Renal pelvis (tissue), 4 donors: ENCODE results near the gene SHPK. TPM values are rescaled to one million over a fixed set of nuclear protein-coding genes. Genes with fewer than 3 reads are reported as not detected.

Experiments used
- DNase-seq: peaks from one replicate; pipeline ENCODE4 v3.0.0-alpha.2; 2013
- polyA plus RNA-seq, 3 donors: library from polyadenylated mRNA; unstranded; fragments of 120-200 nt; gene quantifications; one replicate each; pipeline ENCODE4 v1.2.1, GENCODE V29; 2013; ENCODE audit not compliant: insufficient read length in 3 of 3

Gene SHPK
- polyA plus RNA-seq, 3 donors = 13.6 to 20.8 (median 15.6) TPM

DNA sequence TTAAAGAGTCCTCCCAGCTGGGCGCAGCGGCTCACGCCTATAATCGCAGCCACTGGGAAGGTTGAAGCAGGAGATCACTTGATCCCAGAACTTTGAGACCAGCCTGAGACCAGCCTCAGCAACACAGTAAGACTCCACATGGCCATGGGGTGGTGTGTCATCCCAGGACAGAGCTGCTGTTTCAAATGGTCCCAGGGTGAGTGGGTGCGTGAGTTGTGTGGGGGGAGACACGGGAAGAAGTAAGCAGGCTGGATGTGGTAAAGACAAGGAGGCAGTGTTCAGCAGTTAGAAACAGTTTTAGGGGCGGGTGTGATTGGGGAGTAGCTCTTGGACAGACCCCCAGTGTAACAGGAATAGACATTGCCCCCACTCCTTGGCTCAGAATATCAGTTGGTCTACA, 3.8 kb downstream of the SHPK start:
- DNase-seq = no peak

DNA sequence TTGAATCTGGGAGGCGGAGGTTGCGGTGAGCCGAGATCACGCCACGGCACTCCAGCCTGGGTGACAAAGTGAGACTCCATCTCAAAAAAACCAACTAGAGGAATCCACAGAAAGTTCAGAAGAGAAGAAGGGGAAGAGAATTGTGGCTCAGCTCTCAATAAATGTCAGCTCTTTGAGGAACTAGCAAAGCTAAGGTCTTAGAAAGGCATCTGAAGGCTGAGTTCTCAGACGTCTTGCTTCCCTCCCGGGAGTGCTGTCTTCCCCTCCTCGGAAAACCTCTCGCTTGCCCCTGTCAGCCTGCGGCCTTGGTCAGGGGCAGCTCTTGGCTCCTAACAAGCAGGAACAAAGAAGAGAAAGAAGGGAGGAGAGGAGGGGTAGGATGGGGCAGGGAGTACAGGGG, 5.3 kb downstream of the SHPK start:
- DNase-seq = no peak

DNA sequence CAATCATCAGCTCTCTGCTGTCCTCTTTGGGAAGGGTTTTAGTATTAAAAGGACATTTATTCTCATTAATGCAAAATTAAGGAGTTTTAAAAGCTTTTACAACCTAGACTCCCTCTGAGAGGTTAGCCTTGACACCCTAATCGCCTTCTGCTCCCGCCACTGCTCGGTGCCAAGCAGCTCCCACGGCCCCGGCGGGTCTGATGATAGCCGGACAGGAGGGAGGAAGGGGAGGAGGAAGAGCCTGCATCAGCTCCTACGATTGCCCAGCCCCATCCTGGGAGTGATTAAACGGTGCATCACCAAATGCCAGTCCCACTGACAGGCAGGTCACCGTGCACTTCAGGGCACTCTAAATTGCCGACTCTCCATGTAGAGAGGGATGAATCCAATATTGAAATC, 8.3 kb downstream of the SHPK start:
- no peak for DNase-seq

DNA sequence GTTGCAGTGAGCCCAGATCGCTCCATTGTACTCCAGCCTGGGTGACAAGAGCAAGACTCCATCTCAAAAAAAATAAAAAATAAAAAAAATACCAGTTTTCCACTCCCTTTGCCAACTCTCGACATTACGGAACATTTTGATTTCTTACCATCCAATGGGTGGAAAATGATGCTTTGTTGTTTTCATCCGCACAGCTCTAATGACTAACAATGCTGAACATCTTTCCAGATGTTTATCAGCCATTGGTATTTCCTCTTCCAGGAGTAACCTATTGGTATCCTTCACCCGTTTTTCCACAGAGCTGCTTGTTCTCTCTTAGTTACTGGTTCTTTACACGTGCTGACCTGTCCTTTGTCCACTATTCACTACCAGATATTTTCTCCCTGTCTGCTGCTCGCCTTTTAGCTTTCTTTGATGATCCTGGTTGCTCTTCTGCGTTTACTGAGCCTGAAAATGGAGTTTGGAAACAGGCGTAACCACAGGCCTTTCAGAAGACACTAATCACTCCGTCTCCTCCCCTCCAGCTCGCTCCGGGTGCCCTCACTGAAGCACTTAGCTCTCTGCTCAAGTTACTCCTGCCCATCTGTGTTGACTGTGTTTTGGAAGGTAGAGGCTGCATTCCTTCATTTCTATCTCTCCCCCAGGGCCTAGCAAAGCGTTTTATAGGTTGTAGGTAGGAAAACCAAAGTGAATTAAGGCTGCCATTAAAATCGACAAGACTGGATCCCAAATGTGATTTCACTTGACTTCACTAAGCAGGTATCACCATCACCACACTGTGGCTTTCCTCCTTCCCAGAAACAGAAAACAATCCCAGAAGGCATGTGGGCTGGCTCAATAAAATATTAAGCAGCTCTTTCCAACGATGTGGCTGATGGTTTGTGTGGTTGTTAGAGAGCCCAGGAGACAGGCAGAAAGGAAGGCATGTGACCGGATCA, 8.9 kb downstream of the SHPK start:
- DNase-seq = no peak

DNA sequence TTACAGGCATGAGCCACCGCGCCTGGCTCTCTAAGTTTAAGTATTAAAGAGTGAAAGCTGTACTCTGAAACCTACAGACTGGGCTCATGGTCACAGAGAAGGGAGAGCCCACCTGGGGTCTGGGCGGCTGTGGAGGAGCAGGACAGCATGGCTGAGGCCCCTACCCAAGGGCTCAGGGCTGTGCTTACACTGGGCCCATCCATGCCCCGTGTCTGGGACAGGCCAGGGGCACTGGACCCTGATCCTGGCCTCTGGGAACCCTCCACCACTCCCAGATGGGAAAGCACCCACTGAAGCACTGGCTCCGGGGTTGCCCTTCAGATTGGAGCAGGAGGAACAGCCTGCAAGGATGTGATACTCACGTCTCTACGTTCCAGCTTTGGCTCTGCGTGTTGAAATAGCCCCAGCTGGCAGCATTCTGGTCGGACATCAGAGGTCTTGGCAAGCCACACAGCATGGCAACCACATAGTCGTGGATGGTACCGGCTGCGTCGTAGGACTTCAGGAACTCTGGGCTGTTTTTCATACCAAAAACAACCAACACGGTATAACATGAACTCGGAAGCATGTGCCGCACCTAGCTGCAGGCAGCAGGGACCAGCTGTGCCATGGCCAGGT, 13.0 kb downstream of the SHPK start:
- no peak for DNase-seq

DNA sequence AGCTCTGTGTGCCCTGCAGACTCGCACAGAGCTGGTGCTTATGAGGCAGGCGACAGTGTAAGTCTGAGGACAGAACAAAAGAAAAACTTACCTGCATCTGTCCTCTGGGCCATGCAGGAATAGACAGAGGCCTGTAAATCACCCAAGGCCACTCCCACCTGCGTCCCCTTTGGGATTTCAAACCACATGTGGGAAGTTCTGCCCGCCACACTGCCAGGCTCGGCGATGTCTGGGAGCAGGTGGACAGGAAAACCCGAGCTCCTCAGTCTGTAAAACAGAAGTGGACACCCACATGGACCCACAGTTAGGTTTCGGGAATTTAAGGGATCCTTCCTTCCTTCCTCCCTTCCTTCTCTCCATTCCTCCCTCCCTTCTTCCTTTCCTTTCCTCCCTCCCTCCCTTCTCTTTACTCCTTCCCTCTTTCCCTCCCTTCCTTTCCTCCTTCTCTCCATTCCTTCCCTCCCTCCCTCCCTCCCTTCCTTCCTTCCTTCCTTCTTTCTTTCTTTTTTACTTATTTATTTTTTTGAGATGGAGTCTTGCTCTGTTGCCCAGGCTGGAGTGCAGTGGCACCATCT, 14.8 kb downstream of the SHPK start:
- no peak for DNase-seq

DNA sequence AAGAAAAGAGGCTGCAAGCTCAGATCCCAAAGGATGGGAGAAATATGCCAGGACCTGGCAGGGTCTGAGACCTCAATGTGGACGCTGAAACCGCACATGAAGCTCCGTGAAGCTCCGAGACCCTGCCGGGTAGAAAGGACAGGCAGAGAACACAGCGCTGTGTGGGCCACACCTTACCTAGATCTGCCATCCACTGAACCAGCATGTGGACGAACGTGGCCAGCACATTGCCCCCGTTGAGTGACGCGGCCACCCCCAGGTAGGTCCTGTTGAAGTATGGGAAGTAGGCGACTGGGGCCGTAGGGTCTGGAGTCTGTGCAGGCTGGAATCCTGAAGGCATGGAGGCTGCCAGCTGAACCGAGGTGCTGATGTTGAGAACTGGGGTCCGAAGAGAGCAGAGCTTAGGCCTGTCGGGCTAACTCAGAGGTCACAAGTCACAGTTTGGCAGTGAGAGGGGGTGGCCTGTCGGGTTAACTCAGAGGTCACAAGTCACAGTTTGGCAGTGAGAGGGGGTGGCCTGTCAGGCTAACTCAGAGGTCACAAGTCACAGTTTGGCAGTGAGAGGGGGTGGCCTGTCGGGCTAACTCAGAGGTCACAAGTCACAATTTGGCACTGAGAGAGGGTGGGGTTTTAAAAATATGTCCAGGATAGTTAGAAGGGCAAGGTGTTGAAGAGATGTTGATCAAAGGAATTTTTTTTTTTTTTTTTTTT, 20.7 kb downstream of the SHPK start:
- no peak for DNase-seq

DNA sequence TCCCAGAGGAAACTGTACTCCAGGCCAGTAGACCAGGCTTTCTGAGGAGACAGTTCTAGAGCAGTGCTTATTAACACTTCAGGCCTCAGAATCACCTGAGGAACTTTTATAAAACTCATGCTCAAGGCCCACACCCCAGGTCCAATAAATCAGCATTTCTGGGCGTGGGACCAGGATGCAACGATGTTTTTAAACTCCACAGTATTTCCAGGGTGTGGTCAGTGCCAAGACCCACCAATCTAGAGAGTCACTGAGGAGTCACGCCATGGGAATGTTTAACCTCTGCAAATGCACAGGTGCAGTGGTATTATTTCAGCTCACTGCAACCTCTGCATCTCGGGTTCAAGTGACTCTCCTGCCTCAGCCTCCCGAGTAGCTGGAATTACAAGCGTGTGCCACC, 22.9 kb downstream of the SHPK start:
- no peak for DNase-seq

DNA sequence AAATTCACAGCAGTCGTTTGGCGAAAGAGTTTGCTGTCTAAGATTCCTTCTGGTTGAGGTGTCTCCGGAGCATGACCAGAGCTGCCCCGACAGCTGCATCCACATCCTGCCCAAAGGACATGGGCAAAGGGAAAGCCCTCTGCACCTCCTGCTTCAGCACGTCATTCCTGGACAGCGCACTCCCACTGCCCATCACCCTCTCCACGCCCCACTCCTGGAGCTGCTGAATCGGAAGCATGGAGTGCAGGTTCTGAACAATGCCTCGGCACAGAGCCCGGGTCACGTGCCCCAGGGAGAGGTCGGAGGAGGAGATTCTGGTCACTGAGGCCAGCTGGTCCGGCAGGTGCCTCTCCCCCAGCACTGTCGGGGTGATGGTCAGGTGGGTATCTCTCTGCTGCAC, 25.5 kb downstream of the SHPK start:
- no peak for DNase-seq

DNA sequence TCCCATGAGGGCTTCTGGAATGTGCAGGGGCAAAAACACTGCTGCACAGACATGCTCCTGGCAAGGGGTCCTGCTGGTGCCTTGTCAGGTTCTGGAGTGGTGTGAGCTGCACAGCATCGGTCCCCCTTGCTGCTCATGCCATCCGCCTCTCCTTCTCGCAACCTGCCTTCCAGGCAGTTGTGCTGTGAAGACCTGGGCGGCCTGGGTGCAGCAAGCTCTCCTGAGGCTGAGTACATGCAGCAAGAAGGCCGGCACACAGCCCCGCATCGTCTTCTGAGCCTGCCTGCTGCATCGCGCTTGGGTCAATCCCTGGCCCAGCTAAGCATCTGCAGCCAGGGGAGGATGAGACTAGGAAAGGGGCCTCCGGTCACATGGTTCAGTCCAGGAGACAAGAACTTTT, 26.4 kb downstream of the SHPK start:
- no peak for DNase-seq

DNA sequence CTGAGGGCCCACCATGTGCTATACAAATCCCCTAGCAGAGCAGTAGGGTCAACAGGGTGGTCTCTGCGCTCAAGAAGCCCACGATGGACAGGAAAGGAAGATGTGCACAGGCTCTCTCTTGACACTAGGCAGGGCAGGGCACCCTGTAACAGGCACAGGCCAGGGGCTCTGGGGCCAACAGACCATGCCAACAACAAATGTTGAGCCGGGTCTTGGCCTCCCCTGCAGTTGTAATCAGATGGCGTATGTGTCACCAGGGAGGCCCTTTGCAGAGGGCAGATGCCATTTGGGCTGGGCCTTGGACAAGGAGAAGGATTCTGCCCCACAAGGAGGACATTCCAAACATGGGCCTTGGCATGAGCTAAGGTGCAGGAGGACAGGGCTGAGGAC, 32.2 kb downstream of the SHPK start:
- DNase-seq = no peak

DNA sequence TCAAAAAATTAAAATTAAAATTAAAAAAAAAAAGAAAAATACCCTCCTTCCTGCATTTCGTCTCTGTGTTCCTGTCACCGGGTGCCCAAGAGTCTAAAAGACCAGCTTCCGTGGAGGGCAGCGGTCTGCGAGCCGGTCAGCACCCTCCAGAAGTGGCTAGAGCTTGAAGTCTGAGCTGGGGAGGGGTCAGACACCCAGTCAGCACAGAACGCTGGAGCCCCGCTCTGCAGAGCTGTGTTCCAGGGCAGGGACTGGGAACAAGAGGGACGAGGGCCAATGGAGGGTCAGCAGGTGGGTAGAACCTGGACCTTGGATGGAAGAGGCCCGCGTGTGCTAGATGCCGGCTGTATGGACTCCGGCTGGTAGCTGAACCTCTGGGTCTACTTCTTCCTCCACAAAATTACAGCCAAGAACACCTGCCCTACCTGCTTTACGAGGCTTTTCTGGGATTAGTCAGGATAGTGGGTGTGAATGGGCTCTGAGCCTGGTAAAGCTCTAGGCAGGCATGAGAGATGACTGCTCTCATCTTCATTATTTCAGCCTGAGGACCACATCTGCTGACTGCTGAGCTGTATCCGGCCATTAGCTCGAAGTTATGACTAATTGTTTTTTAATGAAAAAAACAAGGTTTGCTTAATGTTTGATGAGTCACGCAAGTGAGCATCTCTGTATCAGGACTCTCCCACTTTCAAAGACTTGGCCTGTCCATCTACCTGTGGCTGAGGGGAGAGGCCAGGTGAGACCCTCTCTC, 32.8 kb downstream of the SHPK start:
- DNase-seq = no peak

DNA sequence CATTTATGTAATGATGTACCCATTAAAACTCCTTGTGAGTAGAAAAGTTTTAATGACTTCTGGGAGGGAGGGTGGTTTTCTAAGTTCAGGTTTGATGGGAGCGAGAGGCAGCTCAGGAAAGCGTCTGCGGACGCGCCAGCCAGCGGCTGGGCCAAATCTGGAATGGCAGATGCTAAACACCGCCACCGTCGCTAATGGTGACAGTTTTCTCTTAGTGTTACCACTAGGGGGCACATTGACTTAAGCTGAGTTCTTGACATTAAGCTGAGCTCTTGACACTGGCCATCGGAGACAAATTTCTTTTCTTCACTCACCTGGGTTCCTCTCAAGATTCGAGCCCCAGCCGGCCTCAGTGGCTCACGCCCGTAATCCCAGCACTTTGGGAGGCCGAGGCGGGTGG, 33.6 kb downstream of the SHPK start:
- DNase-seq = peak; percentile 12

DNA sequence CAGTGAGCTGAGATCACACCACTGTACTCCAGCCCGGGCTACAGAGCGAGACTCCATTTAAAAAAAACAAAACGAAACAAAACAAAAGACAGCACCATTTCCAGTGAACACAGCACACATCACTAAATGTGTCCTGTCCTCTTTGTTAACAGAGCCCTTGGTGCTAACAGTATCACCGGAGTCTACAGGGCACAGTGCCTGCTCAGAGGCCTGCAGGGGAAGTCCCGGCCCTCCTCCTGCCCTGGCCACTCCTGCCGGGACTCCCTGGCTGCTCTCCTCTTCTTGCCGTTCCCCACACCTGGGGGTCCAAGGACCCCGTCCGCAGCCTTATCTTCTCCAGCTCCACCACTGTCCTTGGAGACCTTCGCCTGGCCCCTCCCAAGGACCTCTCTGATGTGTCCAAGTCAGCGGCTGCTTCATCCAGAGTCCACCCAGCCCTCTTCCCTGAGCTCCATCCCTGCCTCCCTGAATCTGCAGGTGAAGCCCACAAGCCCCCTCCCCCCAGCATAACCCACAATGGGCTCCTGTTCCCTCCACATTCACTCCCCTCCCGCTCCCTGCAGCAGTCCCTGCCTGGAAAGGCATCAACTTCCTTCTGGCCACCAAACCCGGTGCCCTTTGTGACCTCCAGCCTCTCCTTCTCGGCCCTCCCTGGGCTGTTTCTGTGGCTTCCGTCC, 35.4 kb downstream of the SHPK start:
- DNase-seq = no peak

DNA sequence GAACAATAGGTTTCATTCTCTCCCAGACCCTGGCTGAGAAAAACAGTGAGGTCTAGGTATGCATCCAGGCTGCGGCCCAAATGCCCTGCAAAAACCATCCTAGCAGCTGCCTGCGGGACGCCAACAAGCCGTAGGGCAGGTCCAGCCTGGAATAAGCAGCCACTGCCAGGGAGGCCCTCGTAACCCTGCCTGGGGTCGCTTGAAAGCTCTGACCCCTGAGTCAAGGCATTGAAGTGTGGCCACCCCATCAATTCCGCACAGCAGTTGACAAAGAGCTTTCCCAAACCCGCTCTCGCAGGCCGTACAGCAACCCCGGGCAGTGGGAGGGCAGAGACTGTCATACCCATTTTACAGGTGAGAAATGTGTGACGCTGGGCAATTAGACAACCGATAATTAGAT, 38.0 kb downstream of the SHPK start:
- DNase-seq = no peak

DNA sequence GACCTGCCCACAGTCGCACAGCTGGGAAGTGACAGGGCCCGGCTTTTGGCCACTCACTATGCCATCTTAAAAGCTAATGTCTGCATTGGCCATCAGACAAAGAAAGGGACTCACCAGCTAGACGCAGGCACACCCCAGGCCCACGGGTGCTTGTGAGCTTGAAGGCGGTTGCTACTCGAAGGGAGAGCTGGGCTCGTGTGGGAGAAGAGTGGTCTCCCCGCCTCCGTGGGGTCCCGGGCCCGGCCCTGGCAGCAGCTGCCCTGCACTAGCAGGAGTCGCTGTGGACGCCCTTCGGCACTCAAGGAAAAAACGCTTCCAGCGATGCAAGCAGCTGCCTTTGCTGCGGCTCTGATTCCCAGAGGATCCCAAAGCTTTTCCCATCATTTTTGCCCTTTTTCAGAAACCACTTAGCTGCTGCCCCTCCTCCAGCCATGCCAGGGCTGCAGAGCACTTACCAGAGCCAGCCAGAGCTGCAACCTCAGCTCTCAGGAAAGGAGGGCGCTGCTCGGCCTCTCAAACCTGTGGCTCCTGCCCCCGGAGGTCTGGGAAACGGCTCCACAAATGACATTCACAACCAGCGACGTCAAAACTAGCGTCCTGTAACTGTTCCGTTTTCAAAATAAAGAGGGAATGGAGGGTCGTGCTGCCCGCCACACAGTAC, 39.1 kb downstream of the SHPK start:
- no peak for DNase-seq

DNA sequence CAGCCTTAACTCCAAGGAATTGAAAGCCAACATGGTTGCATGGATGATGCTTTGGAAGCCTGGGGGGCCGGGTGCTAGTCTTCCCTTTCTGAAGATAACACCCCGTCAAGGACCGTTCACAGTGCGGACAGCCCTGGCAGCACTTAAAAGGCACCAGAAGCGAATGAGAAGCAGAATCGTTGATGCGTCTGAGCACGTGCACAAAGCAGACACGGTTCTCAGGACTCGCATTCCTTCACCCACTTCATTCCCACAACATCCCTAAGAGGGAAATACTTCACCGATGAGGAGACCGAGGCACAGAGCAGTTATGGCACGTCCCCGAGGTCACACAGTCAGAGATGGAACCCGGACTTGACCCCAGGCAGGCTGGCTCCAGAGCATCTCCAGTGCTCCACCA, 41.1 kb downstream of the SHPK start:
- DNase-seq = no peak

DNA sequence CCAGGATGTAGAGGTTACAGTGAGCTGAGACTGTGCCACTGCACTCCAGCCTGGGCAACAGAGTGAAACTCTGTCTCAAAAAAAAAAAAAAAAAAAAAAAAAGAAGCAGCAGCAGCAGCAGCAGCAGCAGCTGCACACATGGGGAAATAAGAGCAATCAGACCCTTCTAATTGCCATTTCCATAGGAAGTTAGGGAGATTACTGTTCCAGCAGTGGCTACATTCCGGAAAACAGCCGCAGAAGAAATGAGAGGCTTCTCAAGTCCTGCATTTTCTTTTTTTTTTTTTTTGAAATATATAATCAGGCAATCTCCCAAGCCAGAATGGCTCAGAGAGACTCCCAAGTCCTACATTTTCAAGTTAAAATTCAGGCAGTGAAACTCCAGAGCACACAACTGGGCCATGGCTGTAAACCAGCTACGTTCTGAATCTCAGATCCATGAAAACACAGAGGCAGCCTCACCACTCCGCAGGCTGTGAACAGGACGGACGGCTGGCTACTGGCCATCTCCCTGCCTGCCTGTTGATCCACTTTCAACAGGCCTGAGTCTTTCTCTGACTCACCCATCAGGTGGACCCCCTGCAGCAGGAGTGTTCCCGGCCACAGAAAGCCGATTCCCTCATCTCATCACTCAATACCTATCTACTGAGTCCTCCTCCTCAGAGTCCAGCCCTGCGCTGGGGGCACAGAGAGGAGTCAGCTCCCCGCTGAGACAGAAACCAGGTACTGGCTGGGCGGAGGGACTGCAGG, 41.8 kb downstream of the SHPK start:
- DNase-seq = no peak

DNA sequence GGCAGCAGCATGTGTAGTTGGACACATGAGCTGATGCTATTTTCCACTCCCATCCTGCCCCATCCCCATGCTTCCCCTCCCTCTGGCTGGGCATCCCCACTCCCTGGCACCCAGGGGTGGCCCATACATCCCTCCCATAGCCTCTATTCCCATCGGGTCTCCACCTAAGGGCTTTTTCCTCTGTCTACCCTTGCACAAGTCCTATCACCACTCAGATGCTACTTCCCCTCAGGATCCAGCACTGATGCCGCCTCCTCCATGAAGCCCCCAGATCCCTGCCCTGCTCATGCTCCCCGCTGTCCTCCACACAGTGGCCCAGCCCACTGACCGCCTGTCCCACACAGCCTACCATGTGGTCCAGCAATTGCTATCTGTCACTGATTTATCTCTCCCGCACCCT, 42.7 kb downstream of the SHPK start:
- no peak for DNase-seq
